NCI-H187 treated with DMSO at 0.1 percent for 48 hours (cell line): ENCODE results near the gene BCR.

ENCODE experiments used
- DNase-seq: peaks from one replicate; lab custom pipeline; 2025; lab: John Stamatoyannopoulos, UW

BCR gene

GRCh38 chr22:23176645-23177027 lies 3.7 kb upstream of the BCR start:
- no peak for DNase-seq

DNA sequence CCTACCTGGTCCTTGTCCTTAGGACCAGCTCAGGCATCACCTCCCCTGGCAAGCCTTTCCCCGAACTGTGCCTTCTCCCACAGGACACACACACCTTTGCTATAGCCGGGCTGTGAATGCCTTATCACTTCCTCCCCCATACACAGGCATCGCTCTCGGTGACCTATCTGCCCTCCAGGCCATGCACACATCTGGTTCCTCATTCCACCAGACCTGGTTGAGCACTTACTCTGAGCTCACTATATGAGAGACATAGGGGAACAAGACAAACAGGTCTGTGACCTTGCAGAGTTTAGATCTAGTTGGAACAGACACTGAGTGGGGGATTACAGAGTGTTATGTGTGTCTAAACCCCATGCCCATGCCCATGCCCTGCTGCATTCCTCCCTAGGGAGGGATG lies 3.1 kb upstream of the BCR start:
- no peak for DNase-seq

DNA sequence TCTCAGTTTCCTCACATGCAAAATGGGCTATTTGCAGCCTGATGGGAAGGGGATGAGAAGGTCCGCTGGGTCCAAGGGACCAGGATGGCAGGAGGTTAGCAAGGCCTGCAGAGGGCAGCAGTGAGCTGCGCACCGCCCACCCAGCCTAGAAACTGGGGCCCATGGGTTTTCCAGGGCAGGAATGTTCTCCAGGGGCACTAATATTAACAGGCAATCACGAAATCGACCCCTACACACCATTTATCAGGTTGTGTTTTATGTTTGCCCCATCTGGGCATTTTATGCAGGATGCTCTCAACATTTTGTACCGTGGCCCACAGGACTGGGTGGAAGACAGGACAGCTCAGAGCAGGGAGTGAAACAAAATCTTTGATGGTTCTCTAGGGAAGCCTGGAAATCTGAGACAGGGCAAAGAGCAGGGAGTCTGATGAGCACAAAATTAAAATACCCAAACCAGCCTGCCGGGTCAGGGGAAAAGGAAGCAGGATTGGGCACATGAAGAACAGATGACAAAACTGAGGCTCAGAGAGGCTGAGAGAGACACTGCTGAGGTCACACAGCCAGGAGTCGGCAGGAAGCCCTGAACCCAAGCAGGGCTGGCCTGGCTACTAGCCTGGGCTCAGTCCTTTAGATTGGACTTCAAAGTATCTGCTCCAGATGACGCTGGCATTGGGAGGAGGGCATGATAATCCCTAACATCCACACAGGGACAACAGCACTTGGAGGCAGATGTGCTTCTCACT lies 1.6 kb upstream of the BCR start:
- DNase-seq, result no peak

DNA sequence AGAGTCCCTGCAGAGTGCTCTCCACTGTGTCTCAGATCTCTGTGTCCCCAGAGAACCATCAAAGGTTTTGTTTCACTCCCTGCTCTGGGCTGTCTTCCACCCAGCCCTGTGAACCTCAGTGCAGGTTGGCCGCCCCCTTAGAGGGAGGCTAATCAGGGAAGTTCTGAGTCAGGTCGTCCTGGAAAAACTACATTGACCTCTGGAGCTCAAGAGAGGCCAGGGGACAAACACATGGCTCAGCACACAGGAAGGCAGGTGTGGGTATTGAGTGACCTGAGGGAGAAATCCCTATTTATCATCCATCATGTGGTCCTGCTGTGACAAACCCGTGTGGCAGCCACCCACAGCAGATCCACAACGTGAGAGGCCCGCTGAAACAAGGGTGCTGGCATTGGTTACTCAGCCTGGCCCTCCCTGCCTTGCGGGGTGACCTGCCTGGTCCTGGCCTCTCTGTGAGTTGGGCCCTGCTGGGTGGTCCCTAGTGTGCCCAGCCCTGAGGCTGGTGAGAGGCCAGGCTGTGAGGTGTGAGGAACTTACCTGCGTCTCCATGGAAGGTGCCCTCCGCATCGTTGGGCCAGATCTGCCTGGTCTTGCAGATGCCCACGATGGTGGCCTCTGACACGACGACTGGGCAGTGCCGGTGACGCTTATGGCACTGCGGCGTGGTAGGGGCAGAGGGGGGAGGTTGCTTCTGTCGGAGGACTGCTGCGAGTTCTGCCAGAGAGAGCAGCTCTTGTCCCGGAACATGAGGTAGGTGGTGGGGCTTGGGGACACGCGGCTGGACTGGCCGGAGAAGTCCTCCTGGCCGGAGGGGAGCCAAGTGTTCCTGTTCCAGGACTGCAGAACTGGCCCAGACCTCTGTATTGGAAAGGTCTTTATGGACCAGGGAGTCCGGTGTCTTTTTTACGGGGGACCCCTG lies 669 bp upstream of the BCR start:
- DNase-seq, result no peak

GRCh38 chr22:23180893-23181720 lies 798 bp downstream of the BCR start:
- no peak for DNase-seq

DNA sequence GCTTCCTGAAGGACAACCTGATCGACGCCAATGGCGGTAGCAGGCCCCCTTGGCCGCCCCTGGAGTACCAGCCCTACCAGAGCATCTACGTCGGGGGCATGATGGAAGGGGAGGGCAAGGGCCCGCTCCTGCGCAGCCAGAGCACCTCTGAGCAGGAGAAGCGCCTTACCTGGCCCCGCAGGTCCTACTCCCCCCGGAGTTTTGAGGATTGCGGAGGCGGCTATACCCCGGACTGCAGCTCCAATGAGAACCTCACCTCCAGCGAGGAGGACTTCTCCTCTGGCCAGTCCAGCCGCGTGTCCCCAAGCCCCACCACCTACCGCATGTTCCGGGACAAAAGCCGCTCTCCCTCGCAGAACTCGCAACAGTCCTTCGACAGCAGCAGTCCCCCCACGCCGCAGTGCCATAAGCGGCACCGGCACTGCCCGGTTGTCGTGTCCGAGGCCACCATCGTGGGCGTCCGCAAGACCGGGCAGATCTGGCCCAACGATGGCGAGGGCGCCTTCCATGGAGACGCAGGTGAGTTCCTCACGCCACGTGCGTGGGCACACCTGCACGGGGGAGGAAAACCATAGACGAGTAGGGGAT lies 1.5 kb downstream of the BCR start:
- no peak for DNase-seq

- peak; percentile 43 for DNase-seq
Measured at GRCh38 chr22:23182309-23183060, 2.2 kb downstream of the BCR start.

- no peak for DNase-seq
Measured at GRCh38 chr22:23183061-23183698, 2.9 kb downstream of the BCR start.

DNA sequence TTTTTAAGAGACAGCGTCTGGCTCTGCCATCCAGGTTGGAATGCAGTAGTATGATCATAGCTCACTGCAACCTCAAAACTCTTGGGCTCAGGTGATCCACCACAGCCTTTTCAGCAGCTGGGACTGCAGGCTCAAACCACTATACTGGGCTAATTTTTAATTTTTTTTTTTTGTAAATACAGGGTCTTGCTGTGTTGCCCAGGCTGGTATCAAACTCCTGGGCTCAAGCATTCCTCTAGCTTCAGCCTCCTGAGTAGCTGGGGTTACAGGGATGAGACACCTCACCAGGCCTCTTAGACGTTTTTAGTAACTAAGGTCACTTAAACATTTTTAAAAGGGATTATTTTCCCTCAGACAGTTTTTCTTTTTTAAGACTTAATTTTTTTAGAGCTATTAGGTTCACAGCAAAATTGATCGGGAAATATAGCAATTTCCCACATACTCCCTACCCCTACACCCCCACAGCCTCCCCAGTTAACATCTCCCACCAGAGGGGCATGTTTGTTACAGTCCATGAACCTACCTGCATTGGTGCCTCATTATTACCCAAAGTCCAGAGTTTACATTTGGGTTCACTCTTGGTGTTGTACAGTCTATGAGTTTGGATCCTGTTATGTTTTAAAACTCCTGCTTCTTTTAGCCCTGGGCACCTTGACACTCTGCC lies 3.9 kb downstream of the BCR start:
- no peak for DNase-seq

DNA sequence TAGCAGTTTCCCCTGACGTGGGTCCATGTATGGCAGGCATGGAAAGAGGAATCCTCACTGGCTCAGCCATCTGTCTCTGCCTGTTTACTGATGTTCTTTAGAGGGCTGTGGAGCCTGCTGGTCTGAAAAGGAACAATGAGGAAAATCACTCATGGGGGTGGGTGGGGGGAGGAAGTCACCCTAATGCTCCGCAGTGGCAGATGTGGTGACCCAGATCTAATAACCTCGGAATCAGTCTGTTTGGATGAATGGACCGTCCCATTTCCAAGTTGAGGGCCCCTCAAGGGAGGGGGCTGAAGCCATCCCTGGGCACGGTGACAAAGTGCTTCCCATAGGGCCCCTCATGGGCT lies 4.4 kb downstream of the BCR start:
- no peak for DNase-seq

DNA sequence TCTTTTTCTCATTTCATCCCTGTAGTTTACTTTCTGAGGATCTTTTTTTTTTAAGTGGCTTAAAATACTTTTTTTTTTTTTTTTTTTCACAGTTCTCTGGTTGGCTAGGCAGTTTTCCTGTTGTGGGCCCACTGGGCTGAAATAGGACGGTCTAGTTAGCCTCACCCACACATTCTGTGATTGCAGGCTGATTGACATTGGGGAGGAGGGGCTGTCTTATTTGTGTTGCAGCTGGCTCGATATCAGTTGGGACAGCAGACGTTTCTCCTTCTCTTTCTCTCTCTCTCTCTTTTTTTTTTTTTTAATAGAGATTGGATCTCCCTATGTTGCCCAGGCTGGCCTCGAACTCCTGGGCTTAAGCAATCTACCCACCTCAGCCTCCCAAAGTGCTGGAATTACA lies 6.9 kb downstream of the BCR start:
- no peak for DNase-seq

GRCh38 chr22:23187871-23188700 lies 7.8 kb downstream of the BCR start:
- DNase-seq, result no peak

DNA sequence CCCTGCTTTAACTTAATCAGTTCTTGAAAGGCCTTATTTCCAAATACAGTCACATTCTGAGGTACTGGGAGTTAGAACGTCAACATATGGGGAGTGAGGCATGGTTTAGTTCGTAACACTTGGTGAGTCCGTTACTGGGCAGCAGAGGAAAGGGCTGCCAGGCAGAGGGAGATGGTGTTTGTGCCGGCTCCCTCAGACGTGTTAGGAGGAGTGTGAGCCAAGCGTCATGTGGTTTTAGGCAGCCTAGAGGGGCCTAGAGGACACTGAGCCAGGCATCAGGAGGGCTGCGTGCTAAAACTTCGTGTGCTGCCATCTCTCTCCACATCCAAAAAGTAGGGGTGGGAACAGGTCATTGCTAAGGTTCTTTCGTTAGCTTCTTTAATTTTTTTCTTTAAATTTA lies 10.2 kb downstream of the BCR start:
- no peak for DNase-seq

- DNase-seq, result no peak
Measured at GRCh38 chr22:23192133-23192532, 11.8 kb downstream of the BCR start.

- no peak for DNase-seq
Measured at GRCh38 chr22:23192558-23192957, 12.2 kb downstream of the BCR start.

DNA sequence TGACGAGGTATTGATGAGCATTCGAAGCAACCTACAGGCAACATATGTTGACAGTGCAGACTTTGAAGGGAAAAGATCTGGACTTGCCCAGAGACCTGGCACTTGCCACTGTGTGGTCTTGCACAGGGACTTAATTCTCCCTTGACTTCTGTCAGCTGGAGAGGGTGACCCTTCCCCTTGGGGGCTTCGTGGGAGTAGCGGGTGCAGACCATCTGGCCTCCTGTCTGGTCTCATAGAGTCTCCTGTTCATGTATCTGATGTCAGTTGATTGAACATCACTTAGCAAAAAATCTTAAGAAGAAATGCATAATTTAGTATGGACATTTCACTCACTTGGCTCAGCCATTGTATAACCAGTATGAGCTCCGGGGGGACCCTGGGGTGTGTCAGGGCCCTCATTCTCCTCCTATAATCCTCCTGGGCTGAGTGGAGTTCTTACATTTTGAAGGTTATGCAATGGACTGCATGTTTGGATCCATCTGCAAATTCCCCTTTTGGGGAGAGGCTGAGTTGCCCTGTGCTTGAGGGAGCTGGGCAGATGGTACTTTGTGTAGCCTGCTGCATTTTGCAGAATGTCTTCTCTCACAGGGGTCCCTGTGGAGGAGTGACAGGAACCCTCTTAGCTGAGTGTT lies 13.0 kb downstream of the BCR start:
- DNase-seq, result no peak

GRCh38 chr22:23193882-23194281 lies 13.6 kb downstream of the BCR start:
- DNase-seq, result no peak

DNA sequence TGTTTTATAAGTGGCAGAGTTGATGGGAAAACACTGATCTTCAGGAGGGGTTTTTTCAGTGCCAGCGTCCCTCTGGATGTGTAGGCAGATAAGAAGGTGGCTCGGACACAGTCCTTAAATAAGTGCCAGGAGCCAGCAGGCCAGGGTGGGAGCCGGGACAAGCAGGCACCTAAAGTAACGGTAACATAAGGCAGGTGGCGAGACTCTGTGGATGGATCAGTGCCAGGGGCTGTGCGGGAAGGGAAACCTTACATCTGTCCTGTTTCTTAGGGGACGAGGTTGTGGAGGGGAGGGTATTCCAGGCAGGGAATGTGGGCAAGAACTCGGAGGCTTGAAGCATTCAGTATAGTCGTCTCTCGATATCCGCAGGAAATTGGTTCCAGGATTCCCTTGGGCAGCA lies 15.9 kb downstream of the BCR start:
- DNase-seq, result no peak

- no peak for DNase-seq
Measured at GRCh38 chr22:23197836-23198235, 17.5 kb downstream of the BCR start.
